GM12874 (cell line): ENCODE results near the gene LRCH4.

Experiments used
- TF ChIP-seq, protein P1 (sequence below): IDR thresholded peaks from 2 replicates; pipeline ENCODE4 v1.5.1; 2011; ENCODE audit warnings: low read depth, mild to moderate bottlenecking, control low read depth, low read length, moderate library complexity; ENCODE audit not compliant: insufficient read depth

LRCH4 gene

DNA sequence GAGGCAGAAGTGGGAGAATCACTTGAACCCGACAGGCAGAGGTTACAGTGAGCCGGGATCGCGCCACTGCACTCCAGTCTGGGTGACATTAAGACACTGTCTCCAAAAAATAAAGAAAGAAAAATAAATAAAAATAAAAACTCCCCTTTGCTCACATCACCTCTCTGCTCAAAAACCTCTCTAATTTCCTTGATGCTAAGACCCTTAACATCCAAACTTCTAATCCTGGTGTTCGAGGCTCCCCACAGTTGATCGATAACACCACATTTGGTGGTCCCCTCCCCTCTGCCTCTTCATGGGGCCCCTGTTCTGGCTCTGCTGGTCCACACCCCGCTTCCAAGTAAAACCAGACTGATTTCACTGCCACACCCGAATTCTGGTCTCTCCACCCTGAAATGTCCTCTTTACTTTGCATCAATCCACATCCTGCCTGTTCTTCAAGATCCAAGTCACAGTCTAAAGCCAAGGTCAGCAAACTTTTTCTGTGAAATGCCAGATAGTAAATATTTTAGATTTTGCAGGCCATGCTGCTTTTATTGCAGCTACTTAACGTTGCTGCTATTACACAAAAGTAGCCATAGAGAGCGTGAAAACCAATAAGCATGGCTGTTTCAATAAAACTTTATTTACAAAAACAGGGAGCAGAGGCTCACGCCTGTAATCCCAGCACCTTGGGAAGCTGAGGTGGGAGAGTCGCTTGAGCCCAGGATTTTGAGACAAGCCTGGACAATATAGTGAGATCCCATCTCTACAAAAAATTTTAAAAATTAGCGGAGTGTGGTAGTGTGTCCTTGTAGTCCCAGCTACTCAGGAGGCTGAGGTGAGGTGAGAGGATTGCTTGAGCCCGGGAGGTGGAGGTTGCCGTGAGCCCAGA, 38.3 kb upstream of the LRCH4 start:
- TF ChIP-seq, protein P1, sequence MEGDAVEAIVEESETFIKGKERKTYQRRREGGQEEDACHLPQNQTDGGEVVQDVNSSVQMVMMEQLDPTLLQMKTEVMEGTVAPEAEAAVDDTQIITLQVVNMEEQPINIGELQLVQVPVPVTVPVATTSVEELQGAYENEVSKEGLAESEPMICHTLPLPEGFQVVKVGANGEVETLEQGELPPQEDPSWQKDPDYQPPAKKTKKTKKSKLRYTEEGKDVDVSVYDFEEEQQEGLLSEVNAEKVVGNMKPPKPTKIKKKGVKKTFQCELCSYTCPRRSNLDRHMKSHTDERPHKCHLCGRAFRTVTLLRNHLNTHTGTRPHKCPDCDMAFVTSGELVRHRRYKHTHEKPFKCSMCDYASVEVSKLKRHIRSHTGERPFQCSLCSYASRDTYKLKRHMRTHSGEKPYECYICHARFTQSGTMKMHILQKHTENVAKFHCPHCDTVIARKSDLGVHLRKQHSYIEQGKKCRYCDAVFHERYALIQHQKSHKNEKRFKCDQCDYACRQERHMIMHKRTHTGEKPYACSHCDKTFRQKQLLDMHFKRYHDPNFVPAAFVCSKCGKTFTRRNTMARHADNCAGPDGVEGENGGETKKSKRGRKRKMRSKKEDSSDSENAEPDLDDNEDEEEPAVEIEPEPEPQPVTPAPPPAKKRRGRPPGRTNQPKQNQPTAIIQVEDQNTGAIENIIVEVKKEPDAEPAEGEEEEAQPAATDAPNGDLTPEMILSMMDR: no peak

DNA sequence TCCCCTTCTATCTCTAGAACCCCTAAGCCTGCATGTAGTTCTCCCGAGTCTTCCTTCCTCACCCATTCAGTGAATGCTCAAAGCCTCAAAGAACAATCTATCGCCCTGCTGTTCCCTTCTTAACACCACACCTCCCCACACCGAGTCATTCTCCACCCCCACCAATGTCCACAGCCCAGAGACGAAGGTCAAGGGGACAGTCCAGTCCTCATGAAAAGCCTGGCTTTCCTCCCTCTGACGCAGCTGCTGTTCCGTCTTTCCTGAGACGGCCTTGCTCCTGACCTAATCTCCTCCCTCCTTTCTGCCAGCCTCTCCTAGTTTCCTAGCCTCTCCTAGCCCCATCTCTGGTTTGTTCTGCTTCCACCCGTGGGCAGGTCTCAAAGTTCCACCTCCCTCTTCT, 35.6 kb upstream of the LRCH4 start:
- TF ChIP-seq, protein P1: no peak

DNA sequence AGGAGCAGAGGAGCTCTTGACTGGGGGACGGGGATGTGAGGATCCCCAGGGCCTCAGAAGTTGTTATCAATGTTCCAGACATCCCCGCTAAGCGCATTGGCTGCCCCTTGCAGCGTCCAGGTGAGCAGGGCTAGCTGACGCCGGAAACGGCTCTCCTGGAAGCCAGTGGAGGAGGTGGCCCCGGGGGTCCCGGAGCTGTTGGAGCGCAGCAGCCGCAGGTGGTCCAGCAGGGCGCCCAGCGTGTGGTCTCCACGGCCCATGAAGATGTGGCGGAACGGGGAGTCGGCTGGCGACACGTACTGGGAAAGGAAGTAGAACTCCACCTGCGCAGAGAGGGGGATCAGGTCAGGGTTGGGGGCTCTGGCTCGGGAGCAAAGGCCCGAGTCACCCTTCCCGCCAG, 34.9 kb upstream of the LRCH4 start:
- TF ChIP-seq, protein P1: no peak

DNA sequence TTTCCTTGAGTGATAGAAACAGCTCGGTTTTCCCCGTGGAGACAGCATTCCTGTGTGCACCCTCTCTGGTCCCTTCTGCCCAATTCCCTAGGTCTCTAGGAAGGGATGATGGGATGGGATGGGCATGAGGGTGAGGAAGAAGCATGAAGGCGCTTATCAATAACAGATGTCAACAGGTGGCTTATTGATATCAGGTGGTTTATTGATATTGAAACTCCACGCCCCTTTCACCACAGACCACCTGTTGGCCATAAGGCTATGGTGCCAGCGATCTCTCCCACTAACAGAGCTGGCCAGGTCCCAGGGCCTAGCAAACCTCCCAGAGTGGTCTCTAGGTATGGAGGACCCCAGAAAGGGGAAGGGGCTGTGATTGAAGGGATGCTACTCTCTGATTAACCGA, 34.3 kb upstream of the LRCH4 start:
- TF ChIP-seq, protein P1: no peak

DNA sequence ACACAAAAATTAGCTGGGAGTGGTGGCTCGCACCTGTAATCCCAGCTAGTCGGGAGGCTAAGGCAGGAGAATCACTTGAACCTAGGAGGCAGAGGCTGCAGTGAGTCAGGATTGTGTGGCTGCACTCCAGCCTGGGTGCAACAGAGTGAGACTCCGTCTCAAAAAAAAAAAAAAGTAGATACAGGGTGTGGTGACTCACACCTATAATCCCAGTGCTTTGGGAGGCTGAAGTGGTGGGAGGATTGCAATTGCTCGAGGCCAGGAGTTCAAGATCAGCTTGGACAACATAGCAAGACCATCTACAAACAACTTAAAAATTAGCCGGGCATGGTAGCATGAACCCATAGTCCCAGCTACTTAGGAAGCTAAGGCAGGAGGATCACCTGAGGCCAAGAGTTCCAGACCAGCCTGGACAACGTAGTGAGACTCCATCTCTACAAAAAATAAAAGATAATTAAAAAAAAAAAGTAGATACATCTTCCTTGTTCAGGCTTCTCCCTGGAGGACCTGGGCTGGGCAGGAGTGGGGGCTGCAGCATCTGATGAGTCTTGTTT, 28.5 kb upstream of the LRCH4 start:
- TF ChIP-seq, protein P1: no peak

DNA sequence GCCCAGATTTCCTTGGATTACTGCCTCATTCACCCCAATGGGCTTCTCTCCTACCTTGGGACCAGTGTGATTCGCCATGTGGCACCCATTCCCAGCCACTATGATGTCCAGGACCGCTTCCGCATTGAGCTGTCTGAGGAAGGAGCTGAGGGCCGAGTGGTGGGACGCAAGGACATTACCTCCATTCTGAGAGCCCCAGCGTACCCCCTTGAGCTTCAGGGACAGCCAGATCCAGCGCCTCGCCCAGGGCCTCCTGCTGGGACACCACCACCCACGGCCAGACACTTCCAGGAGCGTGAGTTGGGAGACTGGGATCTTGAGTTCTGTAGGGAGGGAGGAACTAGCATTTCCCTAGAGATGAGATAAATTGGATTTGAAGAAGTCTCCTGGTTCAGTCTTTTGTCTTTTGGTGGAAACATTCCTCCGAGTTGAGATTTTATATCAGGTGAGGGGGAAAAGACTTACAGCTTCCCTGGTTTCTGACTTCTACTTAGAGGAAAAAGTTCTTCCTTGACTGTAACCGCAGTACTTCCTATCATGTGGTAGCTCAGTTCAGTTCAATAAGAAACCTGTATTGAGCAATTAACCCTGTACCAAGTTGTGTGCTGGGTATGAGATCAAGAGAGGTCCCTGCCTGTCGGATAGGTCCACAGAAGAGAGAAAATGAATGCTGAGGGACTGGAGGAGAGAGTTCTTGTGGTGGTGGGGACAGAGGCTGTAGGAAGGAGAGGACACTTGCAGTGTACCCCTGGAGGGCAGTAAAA, 27.7 kb upstream of the LRCH4 start:
- TF ChIP-seq, protein P1: no peak

DNA sequence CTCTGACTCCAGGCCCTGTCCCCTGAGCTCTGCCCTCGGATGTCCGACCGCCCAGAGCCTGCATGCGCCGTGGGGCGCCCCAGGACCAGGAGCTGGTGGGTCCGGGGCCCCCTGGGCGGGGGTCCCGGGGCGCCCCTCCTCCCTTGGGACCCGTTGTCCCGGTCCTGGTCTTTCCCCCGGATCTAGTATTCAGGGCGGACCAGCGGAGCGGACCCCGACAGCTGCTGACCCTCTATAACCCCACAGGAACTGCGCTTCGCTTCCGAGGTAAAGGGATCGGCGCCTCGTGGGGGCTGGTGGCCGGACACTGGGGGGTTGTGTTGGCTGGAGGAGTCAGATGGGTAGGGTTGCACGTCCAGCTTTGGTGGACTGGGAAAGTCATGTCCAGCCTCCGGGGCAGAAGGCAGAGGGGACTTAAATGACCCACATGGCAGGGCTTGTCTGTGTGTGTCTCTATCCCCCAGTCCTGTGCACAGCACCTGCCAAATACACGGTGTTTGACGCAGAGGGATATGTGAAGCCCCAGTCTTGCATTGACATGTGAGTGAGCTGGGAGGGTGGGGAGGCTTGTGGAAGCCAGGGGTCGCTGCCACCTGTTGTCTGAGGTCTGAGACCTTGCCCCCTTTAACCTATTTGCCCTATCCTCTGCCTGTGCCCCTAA, 26.9 kb upstream of the LRCH4 start:
- TF ChIP-seq, protein P1: no peak
